ENCODE measurements around the gene SMIM8. TPM values are rescaled to one million over a fixed set of nuclear protein-coding genes. Genes with fewer than 3 reads are reported as not detected.

The SMIM8 gene
- total and polyA plus RNA-seq, 2 of the 4 experiments (the other 2 are of a cell fraction), result 2.7 to 3.6 TPM

DNA sequence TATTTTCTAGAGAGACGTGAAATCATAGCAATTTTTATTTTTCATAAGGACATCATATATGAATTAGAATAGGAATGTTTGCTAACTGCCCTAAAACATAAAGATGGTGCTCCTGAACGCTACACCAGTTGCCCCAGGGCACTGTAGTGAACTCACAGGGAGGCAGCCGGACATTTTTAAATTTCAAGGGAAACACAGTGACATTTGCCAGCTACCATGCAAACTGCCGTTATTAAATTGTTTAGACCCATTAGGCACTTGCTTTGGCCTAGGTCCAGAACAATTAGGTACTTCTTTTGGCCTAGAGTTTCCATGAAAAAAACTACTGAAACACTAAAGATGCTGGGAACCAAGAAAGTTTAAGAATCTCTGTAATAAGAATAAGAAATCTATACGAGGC, 60.5 kb downstream of the SMIM8 start:
- Histone ChIP-seq H3K4me2 (ENCODE audit: low read depth, low read length) (no peak overlapping the region), H2AK5ac (ENCODE audit: low read depth, low read length) (no peak overlapping the region), H3K9me1 (ENCODE audit: insufficient read depth, low read length) (no peaks in the 10 kb centered on the region), H3K9me3 (ENCODE audit: control insufficient read depth, insufficient read depth, low read length) (no peaks in the 10 kb centered on the region), H3K14ac (replicated peaks; ENCODE audit: low read depth, low read length) (no peak overlapping the region), H4K91ac (ENCODE audit: insufficient read depth, low read depth, low read length) (no peak overlapping the region), H2BK120ac (ENCODE audit: low read depth, low read length) (no peak overlapping the region), H2AK9ac (replicated peaks; ENCODE audit: low read depth, low read length, poor library complexity) (no peak overlapping the region), H4K20me1 (ENCODE audit: insufficient read depth, low read length) (no peaks in the 10 kb centered on the region), H3K23ac (ENCODE audit: low read depth, low read length) (no peak overlapping the region), H3K4ac (ENCODE audit: low read depth, low read length) (no peak overlapping the region), H2BK5ac (ENCODE audit: low read depth, low read length, poor library complexity, severe bottlenecking) (no peak overlapping the region), H3K36me3 (ENCODE audit: control insufficient read depth, insufficient read depth, low read length) (no peaks in the 10 kb centered on the region), H2BK15ac (ENCODE audit: low read depth, low read length) (no peak overlapping the region), H3K4me3 (ENCODE audit: insufficient read depth, low read depth, low read length) (no peak overlapping the region), H3K9ac (ENCODE audit: low read depth, low read length) (no peak overlapping the region), H4K8ac (ENCODE audit: low read depth in 2 of 2, low read length in 2 of 2) (no peak overlapping the region), H3K18ac (ENCODE audit: low read depth, low read length) (no peak overlapping the region), H2BK20ac (ENCODE audit: low read depth, low read length) (no peak overlapping the region), H3K4me1 (ENCODE audit: control insufficient read depth, insufficient read depth, low read length) (no peaks in the 10 kb centered on the region), H2AFZ (replicated peaks; ENCODE audit: low read length, poor library complexity) (no peak overlapping the region), H3K79me1 (ENCODE audit: low read depth in 1 of 2, low read length in 2 of 2) (no peaks in the 10 kb centered on the region), H4K5ac (ENCODE audit: low read depth, low read length) (no peak overlapping the region), H3K27ac (ENCODE audit: insufficient read depth, low read length) (no peak overlapping the region), H3K27me3 (ENCODE audit: control insufficient read depth, insufficient read depth, low read length) (no peaks in the 10 kb centered on the region), H3K56ac (ENCODE audit: extremely low read depth, insufficient read depth, low read length) (no peak overlapping the region)
- intact Hi-C loops (cut with micrococcal nuclease), result no loop called here
- no CpG with 5 or more reads among the region's 5 CpGs for WGBS, 2 experiments (ENCODE audit: extremely low coverage in 2 of 2, insufficient read length in 1 of 2)
- in situ Hi-C loops (cut with MboI; ENCODE audit: low sequenced_read_pairs), result loop anchor here (10.0 kb wide), 1 partner anchor 318 kb away; no protein-coding TSS in a partner anchor
- ChIA-PET POLR2A (ENCODE audit: unreplicated experiment) (no interaction called here), CTCF (no interaction called here)
- no TSS peak for BruUV-seq (replicated peaks)
- DNase-seq, result no peak
- TF ChIP-seq, protein P1, sequence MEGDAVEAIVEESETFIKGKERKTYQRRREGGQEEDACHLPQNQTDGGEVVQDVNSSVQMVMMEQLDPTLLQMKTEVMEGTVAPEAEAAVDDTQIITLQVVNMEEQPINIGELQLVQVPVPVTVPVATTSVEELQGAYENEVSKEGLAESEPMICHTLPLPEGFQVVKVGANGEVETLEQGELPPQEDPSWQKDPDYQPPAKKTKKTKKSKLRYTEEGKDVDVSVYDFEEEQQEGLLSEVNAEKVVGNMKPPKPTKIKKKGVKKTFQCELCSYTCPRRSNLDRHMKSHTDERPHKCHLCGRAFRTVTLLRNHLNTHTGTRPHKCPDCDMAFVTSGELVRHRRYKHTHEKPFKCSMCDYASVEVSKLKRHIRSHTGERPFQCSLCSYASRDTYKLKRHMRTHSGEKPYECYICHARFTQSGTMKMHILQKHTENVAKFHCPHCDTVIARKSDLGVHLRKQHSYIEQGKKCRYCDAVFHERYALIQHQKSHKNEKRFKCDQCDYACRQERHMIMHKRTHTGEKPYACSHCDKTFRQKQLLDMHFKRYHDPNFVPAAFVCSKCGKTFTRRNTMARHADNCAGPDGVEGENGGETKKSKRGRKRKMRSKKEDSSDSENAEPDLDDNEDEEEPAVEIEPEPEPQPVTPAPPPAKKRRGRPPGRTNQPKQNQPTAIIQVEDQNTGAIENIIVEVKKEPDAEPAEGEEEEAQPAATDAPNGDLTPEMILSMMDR (conservative IDR thresholded peaks at IDR 0.05; ENCODE audit: low read depth, low read length), result no peak
- TF ChIP-seq SMC3 (IDR thresholded peaks at IDR 0.05; ENCODE audit: low read depth, low read length), result no peak
- TF ChIP-seq, protein P2, sequence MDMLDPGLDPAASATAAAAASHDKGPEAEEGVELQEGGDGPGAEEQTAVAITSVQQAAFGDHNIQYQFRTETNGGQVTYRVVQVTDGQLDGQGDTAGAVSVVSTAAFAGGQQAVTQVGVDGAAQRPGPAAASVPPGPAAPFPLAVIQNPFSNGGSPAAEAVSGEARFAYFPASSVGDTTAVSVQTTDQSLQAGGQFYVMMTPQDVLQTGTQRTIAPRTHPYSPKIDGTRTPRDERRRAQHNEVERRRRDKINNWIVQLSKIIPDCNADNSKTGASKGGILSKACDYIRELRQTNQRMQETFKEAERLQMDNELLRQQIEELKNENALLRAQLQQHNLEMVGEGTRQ (IDR thresholded peaks at IDR 0.05; ENCODE audit: low read depth, low read length), result no peak
- no peak for TF ChIP-seq MAZ (IDR thresholded peaks at IDR 0.05; ENCODE audit: borderline replicate concordance, low read depth, low read length)
- no peak for TF ChIP-seq CHD1 (IDR thresholded peaks at IDR 0.05; ENCODE audit: low read depth, low read length)
- no peak for TF ChIP-seq MAFK (IDR thresholded peaks at IDR 0.05; ENCODE audit: low read depth, low read length)
- no peak for TF ChIP-seq FOS (IDR thresholded peaks at IDR 0.05; ENCODE audit: low read depth, low read length)
- dilution Hi-C loops (cut with HindIII; ENCODE audit: low sequenced_read_pairs, unreplicated experiment), result no loop called here
- ATAC-seq (ENCODE audit: low read depth), result no peak

All from IMR-90 (cell line).